Measurements from ENCODE around the gene TNRC18.

TNRC18 gene

DNA sequence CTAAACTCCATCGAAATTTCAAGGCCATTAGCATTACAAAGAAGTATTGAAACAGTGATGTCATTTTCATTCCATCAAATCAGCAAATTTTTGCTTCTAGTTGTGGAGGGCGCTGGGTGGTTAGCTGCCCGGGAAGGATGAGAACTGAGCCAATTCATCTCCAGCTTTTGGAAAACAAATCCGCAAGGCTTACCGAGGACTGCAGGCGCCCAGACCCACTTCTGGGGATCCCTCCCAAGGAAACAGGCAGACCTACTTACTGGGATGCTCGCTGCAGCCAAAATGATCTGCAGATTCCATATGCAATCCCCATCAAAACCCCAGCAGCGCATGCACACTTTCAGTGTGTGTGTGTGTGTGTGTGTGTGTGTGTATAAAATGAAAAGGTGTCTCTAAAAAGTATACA, 19.2 kb downstream of the TNRC18 start:
- DNase-seq (ENCODE audit: low read depth in 2 of 2): no peak

- no peak for DNase-seq (ENCODE audit: low read depth in 2 of 2)
Measured at GRCh38 chr7:5403442-5403841, 20.2 kb downstream of the TNRC18 start.

- no peak for DNase-seq (ENCODE audit: low read depth in 2 of 2)
Measured at GRCh38 chr7:5397736-5398135, 25.9 kb downstream of the TNRC18 start.

GRCh38 chr7:5396999-5397663, 26.5 kb downstream of the TNRC18 start:
- DNase-seq (ENCODE audit: low read depth in 2 of 2): peak; percentile 88 to 91

- DNase-seq (ENCODE audit: low read depth in 2 of 2): peak; percentile 34 to 38
Measured at GRCh38 chr7:5396542-5396941, 27.1 kb downstream of the TNRC18 start.

DNA sequence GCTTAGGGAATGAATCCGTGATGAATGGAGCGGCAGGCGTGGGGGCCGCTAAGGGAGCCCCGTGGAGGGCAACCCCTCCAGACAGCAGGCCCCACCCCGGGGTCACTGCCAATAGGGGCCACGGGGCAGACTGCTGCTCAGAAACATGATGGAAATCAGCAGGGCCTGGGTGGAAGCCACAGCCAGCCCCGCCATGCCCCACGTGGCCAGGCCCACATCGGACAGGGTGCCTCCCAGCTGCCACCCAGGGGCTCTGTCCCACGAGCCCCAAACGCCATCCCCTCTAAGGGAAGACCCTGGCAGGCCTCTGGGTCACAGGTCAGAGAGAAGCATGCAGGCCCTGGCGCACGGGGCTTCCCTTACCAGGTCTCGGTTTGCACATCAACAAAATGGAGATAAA, 28.4 kb downstream of the TNRC18 start:
- DNase-seq (ENCODE audit: low read depth in 2 of 2): no peak

DNA sequence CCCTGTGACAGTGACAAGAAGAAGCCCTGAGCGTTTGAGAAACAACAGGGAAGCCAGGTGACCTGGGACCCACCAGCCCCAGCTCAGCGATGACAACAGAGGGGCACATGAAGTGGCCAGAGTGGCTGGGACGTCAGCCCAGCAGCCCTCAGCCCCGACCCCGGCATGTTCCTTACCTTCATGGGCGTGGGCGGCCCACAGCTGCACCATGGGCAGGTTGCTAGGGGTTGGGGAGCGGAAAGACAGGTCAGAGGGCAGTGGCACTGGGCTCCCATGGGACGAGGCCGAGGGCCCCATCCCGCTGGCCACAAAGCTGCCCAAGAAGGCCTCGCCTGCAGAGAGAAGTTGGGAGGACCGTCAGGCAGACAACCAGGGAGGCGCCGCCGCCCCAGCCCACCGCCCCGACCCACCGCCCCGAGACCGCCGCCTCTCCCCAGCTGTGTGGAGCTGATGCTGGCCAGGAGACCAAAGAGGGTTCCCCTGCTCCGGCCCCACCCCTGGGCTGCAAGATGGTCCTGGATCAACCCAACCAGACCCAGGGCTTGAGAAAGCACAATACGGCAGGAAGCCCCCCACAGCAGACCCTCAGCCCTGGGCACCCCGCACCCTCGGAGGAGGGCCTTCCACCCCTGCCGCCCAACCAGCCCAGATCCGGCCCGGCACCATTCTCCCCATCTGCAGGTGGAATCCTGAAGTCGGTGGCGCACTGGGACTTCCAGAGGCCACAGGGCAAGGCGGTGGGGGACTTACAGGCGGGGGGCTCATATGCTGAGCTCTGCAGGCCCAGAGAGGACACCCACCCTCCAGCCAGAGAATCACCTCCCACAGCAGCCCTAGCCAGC, 29.1 kb downstream of the TNRC18 start:
- no peak for DNase-seq (ENCODE audit: low read depth in 2 of 2)

DNA sequence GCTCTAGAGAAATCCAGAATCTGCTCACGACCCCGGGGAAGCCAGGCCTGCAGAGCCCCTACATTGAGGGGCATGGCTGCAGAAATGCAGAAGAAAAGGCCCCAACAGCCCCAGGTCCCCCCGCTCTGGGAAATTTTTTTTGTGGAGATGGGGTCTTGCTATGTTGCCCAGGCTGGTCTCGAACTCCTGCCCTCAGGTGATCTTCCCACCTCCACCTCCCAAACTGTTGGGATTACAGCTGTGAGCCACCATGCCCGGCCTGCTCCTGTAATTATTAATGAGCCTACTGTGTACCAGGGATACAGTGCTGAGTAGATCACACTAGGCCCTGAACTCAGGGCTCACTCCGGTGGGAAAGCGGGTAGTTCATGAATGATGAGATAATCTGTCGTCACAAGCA, 29.9 kb downstream of the TNRC18 start:
- no peak for DNase-seq (ENCODE audit: low read depth in 2 of 2)

- DNase-seq (ENCODE audit: low read depth in 2 of 2): no peak
Measured at GRCh38 chr7:5393328-5393727, 30.3 kb downstream of the TNRC18 start.

- no peak for DNase-seq (ENCODE audit: low read depth in 2 of 2)
Measured at GRCh38 chr7:5390918-5391317, 32.7 kb downstream of the TNRC18 start.

DNA sequence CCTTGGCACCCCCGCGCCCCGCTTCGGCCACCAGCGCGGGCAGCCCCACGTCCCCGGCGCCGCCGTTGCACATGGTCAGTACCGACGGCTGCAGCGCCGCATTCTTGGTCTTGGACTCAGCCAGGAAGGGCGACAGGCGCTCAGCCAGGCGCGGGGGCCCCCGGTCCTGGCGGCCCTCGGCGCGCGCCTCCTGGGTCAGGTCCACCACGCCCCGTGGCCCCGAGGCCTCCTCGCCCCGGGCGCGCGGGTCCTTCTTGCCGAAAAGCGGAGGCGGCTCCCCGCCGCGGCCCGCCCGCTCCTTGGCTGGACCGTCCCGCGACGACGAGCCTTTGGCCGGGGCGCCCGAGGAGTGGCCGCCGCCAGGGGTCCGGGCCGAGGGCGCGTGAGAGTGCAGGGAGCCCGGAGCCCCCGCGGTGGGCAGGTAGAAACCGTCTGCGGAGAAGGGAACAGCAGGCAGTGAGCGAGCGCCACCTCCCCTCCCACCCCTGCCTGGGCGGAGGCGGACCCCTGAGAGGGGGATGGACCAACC, 34.7 kb downstream of the TNRC18 start:
- no peak for DNase-seq (ENCODE audit: low read depth in 2 of 2)

DNA sequence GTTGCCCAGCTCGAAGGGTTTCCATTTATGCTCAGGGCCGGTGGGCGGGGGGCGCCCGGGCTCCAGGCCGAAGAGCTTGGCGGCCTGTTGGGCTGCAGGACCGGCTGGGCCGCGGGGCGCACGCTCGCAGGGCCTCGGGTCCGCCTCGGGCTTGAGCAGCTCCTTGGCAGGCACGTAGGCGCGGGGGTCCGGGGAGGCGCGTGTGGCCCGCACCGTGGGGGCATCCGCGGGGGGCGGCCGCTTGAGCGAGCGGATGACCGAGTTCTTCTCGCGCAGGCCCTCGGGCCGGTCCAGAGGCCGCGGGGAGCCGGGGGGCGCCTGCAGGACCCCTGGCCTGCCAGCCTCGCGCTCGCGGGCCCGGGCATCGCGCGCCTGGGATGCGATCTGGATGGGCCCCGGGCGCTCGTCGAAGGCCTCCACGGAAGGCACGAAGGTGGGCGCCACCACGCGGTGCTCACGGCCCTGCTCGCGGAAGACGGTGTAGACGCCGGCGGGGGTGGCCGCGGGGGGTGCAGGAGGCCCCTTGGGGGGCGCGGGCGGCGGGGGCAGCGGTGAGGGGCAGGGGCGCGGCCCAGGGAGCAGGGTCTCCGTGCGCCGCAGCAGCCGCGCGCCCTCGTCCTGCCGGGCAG, 35.2 kb downstream of the TNRC18 start:
- DNase-seq (ENCODE audit: low read depth in 2 of 2): no peak

- DNase-seq (ENCODE audit: low read depth in 2 of 2): no peak
Measured at GRCh38 chr7:5387711-5388245, 35.9 kb downstream of the TNRC18 start.

DNA sequence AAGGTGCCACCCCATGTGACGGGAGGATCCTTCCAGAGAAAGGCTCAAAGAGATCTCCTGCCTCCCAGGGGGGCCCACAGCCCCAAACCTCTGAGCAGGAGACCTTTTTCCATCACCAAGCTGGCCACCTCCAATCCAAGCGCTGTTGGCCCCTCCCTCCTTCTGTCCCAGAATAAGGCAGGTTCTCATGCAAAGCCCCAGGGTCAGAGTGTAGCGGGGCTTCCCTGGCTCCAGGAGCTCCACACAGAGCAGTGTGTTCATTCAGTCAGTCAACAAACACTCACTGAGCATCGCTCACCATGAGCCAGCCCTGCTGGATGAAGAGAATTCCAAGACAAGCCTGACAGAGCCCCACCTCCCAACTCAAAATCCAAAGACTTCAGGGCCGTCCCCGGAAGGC, 39.0 kb downstream of the TNRC18 start:
- no peak for DNase-seq (ENCODE audit: low read depth in 2 of 2)

GRCh38 chr7:5383314-5384098, 40.1 kb downstream of the TNRC18 start:
- no peak for DNase-seq (ENCODE audit: low read depth in 2 of 2)

DNA sequence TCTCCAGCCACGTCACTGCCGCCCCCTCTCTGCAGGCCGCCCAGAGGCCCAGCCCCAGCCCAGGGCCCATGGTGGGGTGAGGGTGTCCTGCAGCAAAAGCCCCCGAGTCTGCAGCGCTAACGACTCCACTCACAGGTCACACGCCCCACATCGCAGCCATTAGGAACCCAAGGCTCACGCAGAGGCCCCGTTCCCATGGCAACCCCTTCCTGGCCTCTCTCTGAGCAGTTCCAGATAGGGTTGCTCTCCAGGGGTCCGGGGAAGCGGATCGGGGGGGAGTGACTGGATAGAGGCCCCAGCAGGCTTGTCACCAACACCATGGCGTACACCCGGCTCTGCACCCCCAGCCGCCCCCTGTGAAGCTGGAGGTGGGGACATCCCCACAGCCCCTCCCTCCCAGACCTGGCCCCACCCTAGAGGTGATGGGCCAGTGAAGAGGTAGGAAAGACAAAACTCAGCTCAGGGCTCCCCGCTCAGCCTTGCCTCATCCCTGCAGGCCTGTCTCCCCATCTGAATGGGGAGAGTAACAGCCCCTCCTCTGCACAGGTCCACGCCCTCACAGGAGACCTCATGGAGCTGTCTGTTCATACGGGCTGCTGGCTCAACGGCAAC, 41.2 kb downstream of the TNRC18 start:
- no peak for DNase-seq (ENCODE audit: low read depth in 2 of 2)

GRCh38 chr7:5381071-5381772, 42.4 kb downstream of the TNRC18 start:
- no peak for DNase-seq (ENCODE audit: low read depth in 2 of 2)

DNA sequence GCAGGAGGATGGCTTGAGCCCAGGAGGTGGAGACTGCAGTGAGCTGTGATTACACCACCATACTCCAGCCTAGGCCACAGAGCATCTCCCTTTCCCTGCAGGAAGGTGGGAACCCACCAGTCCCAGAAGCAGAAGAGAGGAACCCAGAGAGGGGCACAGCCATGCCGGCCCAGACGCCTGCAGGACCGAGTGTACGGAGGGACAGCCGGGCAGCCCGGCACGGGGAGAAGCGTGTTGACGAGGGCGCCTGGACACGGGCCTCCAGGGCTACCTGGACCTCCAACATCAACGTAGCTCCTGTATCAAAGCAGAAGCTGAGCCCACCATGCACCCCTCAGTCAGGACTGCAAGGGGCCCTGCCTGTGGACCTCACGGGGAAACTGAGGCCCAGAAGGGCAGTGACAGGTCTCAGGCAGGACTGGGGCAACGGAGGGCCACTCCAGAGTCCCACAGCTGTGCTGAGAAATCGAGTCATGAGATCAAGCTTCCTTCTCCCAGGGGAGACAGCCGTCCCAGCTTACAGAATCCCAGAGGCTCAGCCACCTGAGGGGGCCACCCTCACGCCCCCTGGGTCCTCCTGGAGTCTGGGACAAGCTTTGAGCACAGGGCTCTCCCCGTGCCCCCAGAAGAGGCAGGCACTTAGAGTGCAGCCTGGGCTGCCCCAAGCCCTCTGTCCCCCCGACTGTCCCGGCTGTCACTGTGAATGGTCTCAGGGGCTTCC, 43.1 kb downstream of the TNRC18 start:
- DNase-seq (ENCODE audit: low read depth in 2 of 2): no peak

- no peak for DNase-seq (ENCODE audit: low read depth in 2 of 2)
Measured at GRCh38 chr7:5379546-5379945, 44.1 kb downstream of the TNRC18 start.

- DNase-seq (ENCODE audit: low read depth in 2 of 2): no peak
Measured at GRCh38 chr7:5377816-5378215, 45.8 kb downstream of the TNRC18 start.

Measured in stimulated activated CD8-positive, alpha-beta memory T cell treated with anti-CD3 and anti-CD28 coated beads, Interleukin-15, amount 100 ng/mL, for 48 hours (primary cell).